GM21390 (cell line): ENCODE data around the gene SULT2B1.
"Not testable (repeated sequence)": the region's sequence is repeated elsewhere in the genome, so short reads cannot be mapped to it uniquely, and the experiment has no call there.

Source experiments
- ATAC-seq: cut with Tn5 transposase; IDR thresholded peaks from one replicate; pipeline ENCODE4 v1.9.1; 2021; ENCODE audit not compliant: unreplicated experiment

SULT2B1 gene

GRCh38 chr19:48524732-48525131 lies 27.2 kb upstream of the SULT2B1 start:
- no peak for ATAC-seq

- no peak for ATAC-seq
Measured at GRCh38 chr19:48529156-48529555, 22.8 kb upstream of the SULT2B1 start.

DNA sequence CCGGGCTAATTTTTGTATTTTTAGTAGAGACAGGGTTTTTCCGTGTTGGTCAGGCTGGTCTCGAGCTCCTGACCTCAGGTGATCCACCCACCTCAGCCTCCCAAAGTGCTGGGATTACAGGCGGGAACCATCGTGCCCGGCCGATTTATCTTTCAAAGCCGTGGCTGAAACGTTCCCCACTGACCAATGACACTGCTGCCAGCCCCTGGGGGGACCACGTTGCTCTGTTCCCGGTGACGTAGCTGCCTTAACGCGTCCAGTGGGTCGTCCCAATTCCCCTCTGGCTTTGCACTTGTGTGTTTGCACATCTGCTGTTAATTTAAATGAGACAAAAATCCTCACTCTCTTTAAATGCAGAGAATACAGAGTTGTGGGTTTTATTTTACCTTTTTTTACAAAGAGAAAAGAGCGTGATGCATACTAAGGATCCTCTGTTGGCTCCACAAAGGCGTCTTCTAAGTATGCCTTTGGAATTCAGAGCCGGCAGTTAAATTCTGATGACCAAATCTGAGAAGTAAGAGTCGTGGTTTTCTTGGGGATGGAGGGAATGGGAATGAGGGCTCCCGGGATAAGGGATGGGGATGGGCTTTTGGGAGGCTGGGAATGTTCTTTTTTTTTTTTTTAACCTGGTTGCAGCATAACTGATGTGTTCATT lies 21.8 kb upstream of the SULT2B1 start:
- no peak for ATAC-seq

- no peak for ATAC-seq
Measured at GRCh38 chr19:48530770-48531169, 21.2 kb upstream of the SULT2B1 start.

GRCh38 chr19:48533770-48534169 lies 18.2 kb upstream of the SULT2B1 start:
- ATAC-seq, result no peak

GRCh38 chr19:48537541-48537940 lies 14.4 kb upstream of the SULT2B1 start:
- no peak for ATAC-seq

DNA sequence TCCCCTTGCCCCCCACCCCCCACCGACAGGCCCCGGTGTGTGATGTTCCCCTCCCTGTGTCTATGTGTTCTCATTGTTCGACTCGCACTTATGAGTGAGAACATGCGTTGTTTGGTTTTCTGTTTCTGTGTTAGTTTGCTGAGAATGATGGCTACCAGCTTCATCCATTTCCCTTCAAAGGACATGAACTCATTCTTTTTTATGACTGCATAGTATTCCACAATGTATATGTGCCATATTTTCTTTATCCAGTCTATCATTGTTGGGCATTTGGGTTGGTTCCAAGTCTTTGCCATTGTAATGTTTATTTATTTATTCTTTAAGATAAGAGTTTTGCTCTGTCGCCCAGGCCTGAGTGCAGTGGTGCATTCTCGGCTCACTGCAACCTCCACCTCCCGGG lies 13.9 kb upstream of the SULT2B1 start:
- not testable (repeated sequence) for ATAC-seq

DNA sequence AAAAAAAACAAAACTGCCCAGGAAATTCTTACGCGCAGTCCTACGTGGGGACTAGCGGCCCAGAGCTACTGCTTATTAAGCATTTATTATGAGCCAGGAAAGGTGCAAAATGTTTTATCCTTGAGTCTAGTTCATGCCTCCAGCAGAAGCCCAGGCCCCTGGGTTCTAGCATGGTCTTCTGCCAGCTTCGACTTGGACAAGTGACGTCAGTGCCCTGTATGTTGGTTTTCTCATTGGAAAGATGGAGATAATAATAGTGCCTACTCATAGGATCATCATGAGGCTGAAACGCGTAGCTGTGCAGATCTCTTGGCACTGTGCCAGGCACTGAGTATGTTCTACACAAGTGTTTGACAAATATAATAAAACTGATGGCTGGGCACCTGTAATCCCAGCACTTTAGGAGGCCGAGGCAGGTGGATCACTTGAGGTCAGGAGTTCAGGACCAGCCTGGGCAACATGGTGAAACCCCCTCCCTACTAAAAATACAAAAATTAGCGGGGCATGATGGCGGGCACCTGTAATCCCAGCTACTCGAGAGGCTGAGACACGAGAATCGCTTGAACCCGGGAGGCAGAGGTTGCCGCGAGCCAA lies 12.4 kb upstream of the SULT2B1 start:
- ATAC-seq, result no peak

GRCh38 chr19:48540110-48540509 lies 11.9 kb upstream of the SULT2B1 start:
- ATAC-seq, result no peak

GRCh38 chr19:48541813-48542212 lies 10.2 kb upstream of the SULT2B1 start:
- no peak for ATAC-seq

GRCh38 chr19:48543121-48543710 lies 8.8 kb upstream of the SULT2B1 start:
- no peak for ATAC-seq

DNA sequence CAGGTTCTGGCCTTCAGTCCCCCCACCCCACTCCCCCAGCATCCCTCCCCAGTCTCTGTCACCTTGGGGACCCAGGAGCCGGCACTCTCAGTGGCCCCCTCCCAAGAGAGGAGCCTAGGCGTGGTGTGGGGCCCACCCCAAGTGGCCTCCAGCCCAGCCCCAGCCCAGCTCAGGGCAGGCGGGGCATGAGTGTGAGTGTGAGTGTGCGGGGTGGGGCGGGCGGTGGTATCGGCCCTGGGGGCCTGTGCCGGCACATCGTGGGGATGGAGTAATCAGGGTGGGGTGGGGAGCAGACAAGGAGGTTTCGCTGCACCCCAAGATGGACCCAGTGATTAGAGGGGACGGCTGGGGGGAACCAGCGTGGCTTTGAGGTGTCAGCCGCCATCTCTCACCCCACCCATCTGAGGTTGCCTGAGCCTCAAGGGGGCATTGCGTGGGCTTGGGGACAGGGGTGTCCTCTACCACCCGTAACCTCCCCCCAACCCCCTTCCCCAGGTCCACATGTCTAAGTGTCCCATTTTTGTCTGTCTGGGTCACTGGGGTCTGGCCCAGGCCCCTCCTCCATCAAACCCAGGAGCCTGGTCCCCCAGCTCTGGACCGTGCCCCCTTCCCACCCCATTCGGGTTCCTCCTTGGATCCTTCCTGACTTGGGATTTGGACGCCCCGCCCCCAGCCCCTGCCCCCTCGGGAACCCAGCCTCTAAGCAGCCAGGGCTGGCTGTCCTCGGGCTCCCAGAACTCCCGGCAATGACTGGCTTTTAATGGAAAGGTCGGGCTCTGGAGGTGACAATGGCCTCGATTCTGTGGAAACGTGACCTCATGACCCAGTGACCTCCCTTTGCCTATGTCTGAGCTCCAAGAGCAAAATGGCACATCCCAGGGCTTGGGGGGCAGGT lies 6.9 kb upstream of the SULT2B1 start:
- ATAC-seq, result no peak

DNA sequence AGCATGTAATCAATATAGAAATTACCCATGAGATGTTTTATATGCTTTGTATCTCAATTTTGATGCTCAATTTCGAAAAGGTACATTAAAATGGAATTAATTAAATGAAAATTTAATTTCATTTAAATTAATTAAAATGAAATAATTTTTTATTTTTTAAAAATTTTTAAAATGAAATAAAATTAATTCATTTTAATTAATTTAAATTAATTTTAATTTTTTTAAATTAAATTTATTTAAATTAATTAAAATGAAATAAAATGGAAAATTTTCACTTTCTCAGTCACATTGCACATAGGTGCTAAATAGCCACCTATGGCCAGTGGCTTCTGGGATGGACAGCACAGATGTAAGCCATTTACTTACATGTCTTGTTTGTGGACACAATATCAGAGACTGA lies 4.2 kb upstream of the SULT2B1 start:
- ATAC-seq, result no peak

DNA sequence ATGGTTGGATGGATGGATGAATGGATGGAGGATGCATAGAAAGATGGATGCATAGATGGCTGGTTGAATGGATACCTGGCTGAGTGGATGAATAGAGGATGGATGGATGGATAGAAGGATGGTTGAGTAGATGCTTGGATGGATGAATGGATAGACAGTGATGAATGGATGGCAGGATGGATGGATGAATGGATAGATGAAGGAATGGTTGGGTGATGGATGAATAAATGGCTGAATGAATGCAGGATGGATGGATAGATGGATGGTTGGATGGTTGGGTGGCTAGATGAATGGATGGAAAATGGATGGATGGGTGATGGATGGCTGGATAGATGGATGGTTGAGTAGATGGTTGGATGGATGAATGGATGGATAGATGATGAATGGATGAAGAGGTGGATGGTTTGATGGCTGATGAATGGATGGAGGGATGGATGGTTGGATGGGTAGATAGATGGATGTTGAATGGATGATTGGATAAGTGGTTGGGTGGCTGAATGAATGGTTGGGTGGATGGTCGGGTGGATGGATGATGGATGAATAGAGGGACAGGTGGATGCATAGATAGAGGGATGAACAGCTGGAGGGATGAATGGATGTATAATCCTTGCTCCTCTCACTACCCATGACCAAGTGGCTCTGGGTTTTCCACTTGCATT lies 3.6 kb upstream of the SULT2B1 start:
- ATAC-seq, result no peak

DNA sequence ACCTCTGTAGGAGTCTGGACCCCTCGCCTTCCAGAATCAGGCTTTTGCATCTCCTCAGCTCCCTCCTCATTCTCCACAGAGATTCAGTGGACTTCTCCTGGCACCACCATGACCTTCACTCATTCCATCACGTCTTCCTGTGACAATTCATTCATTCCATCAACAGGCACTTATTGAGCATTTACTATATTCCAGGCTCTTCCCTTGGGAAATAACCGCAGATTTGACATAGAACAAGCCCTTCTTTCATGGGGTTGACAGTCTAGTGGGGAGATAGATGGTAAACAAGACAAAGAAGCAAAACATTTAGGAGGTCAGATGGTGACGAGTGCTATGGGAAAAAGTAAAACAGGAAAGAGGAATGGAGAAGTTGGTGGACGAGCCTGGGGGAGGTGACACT lies 2.6 kb upstream of the SULT2B1 start:
- ATAC-seq, result no peak

GRCh38 chr19:48552406-48553322 lies 692 bp downstream of the SULT2B1 start:
- no peak for ATAC-seq

DNA sequence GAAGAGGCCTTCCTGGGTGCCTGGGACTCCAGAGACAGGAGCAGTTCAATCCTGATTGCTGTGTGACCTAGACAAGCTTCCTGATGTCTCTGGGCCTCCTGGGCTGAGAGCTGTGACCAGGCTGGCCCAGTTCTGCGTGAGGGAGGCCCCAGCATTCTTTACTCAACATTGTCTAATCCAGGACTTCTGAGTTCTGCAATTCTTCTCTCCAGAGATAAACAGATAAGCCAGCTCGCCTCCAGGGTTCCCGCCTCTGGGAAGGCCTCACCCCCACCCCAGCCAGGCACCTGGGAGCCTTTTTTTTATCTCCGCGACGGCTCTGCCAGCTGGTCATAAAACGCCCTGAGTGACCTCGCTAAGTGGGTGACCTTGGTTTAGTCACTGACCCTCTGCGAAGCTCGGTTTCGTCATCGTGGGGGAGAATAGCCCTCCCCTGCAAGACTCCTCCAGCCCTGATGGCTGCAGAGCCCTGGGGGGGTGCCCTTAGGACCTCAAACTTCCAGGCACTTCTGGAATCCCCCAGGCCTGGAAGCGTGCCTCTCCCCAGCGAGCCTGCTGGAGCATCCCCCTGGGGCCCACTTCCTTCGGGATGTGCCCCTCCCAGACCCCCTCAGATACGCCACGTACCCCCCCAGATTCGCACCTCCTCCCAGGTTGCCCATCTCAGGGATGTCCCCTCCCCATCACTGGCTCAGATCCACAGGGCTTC lies 1.9 kb downstream of the SULT2B1 start:
- no peak for ATAC-seq

GRCh38 chr19:48554385-48555091 lies 2.6 kb downstream of the SULT2B1 start:
- ATAC-seq, result no peak

DNA sequence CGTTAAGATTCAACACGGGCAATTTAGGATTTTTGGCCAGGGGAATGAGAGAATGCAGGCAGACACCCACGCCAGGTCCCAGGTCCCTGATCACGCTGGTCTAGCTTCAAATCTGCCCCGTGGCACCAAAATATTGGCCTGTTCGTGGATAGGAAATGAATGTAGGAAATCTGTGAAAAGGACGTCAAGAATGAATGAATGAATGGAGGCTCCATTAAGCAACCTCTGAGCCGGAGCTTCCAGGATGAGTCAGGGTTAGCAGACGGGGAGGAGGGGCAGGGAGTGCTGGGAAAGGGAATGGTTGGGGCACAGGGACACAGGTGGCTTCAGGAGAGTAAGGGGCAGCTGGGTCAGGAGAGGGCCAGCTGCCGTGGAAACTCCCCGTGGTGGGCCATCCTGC lies 4.2 kb downstream of the SULT2B1 start:
- no peak for ATAC-seq
